Calu3 (cell line): ENCODE results near the gene LPCAT1. TPM values are rescaled to one million over a fixed set of nuclear protein-coding genes. Genes with fewer than 3 reads are reported as not detected.

Source experiments
- BruUV-seq: library from RNA; stranded (reverse); fragments of 400-500 nt; replicated peaks from 2 replicates; lab custom pipeline; 2021; lab: Mats Ljungman, UMichigan
- CTCF ChIA-PET: fragments of 300-600 bp; sonication (Branson Sonifier 250); formaldehyde crosslinking; loops from one replicate; lab custom pipeline; 2022; ENCODE audit warnings: antibody characterized with exemption; lab: Charles Lee
- DNase-seq: peaks from one replicate; pipeline ENCODE4 v3.0.0; 2022
- H3K27ac Mint-ChIP-seq: one replicate; pipeline ENCODE4 v1.8.0; 2022; ENCODE audit warnings: mixed read lengths; ENCODE audit not compliant: unreplicated experiment
- H3K27me3 Mint-ChIP-seq: one replicate; pipeline ENCODE4 v1.8.0; 2022; ENCODE audit warnings: mixed read lengths; ENCODE audit not compliant: unreplicated experiment
- H3K36me3 Mint-ChIP-seq: one replicate; pipeline ENCODE4 v1.8.0; 2022; ENCODE audit warnings: mild to moderate bottlenecking, moderate library complexity, mixed read lengths; ENCODE audit not compliant: insufficient read depth, unreplicated experiment
- H3K4me1 Mint-ChIP-seq: one replicate; pipeline ENCODE4 v1.8.0; 2022; ENCODE audit warnings: mild to moderate bottlenecking, low read depth, mixed read lengths; ENCODE audit not compliant: unreplicated experiment
- H3K4me3 Mint-ChIP-seq: one replicate; pipeline ENCODE4 v1.8.0; 2022; ENCODE audit warnings: mild to moderate bottlenecking, low read depth, moderate library complexity, mixed read lengths; ENCODE audit not compliant: unreplicated experiment
- H3K9me3 Mint-ChIP-seq: one replicate; pipeline ENCODE4 v1.8.0; 2022; ENCODE audit warnings: low read depth, mixed read lengths; ENCODE audit not compliant: unreplicated experiment
- CTCF ChIP-seq: fragments of 200-600 bp; IDR thresholded peaks from one replicate; pipeline ENCODE4 v1.8.0; 2022; ENCODE audit warnings: antibody characterized with exemption; ENCODE audit not compliant: unreplicated experiment
- intact Hi-C: fragments of 100-400 bp; cut with micrococcal nuclease; formaldehyde crosslinking; loops from one replicate; pipeline ENCODE4 v1.10.0; 2022; ENCODE audit not compliant: unreplicated experiment
- total RNA-seq: library from RNA; stranded (reverse); gene quantifications from 2 replicates; pipeline ENCODE4 v1.2.3, GENCODE V29; 2022

The LPCAT1 gene
- total RNA-seq, 1 experiment from 2014 or later, result 42.3 TPM

DNA sequence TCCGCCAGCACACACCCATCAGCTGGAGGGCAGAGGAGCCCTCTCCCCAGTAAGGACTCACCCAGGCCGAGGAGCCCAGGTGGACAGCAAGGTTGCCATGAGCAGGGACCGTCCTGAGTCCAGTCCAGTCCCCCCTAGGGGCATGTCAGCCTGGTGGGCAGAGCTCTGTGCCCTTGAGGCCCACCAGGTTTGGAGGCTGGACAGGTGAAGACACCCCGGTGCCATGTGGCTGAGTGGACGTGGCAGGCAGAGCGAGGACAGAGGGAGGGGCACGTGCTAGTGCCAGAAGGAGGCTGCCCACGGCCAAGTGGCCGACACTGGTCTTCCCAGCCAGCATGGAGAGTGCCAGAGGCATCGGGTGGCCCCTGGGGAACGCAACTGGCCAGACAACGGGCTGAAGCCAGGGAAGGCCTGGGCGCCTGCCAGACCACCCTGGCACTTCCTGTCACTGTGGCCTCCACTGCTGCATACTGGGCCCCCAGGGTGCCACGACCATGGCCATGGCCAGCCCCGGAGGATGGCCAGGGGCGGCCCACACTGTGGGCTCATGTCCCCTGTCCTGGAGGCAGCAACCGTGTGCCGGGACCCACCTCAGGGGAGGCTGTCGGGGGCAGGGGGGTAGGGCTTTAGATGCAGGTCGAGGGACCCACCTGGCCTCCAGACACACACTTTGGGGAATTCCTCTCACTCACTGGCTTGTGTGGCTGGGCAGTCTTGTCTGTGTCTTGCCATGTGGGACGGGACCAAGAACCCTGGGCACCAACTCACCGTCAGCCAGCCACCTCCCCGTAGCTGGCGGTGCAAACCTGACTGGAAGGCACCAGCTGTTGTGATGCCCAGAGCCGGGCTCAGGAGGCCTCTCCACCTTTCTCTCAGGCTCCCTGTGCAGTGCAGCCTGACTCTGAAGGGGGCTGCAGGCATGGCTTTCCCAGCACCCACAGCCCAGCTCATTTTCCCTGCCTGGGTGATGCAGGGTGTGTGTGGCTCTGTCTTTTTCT is 42.3 kb upstream of the LPCAT1 start:
- H3K36me3 Mint-ChIP-seq, result peaks cover 6% of the 10 kb centered on the region
- peaks cover 19% of the 10 kb centered on the region for H3K27me3 Mint-ChIP-seq
- no peak overlapping the region for H3K27ac Mint-ChIP-seq
- no TSS peak for BruUV-seq
- CTCF ChIA-PET, result interaction anchor here (0.7 to 1.3 kb wide), 2 partner anchors 11 to 44 kb away, joined by 3 to 4 read pairs; no protein-coding TSS in a partner anchor
- DNase-seq, result no peak
- no peak overlapping the region for H3K4me3 Mint-ChIP-seq
- intact Hi-C loops, result no loop called here
- H3K4me1 Mint-ChIP-seq, result peaks cover 21% of the 10 kb centered on the region
- no peak for TF ChIP-seq CTCF
- H3K9me3 Mint-ChIP-seq, result no peaks in the 10 kb centered on the region

- Mint-ChIP-seq H3K4me1 (peaks cover 21% of the 10 kb centered on the region), H3K27ac (no peak overlapping the region), H3K36me3 (peaks cover 6% of the 10 kb centered on the region), H3K9me3 (no peaks in the 10 kb centered on the region), H3K4me3 (no peak overlapping the region), H3K27me3 (peaks cover 28% of the 10 kb centered on the region)
- no peak for DNase-seq
- intact Hi-C loops, result no loop called here
- TF ChIP-seq CTCF, result no peak
- no TSS peak for BruUV-seq
- CTCF ChIA-PET, result interaction anchor here (0.7 kb wide), 1 partner anchor 43 kb away, joined by 3 read pairs; no protein-coding TSS in a partner anchor
Measured at GRCh38 chr5:1564824-1565736, 41.3 kb upstream of the LPCAT1 start.

DNA sequence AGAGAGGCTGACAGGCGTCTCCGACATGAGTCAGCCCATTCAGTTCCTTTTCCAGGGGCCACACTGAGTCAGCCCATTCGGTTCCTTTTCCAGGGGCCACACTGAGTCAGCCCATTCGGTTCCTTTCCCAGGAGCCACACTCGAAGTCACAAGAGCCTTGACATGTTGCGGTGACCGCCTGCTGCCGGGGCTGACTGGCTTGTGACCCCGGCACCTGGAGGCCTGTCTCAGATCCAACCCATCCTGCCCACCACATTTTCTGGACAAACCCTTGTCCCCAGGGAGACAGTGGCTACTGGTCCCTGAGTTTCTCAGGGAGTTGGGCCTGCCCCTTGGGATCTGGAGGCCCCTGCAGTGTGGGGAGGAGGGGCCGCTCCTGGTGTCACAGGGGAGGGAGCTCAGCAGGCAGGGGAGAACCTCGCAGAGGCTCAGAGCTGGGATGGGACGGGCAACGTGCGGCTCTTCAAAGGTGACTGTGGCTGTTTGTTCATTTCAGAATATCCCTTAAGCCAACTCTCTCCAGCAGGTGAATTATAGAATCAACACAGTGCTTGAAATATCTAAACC is 40.5 kb upstream of the LPCAT1 start:
- no TSS peak for BruUV-seq
- Mint-ChIP-seq H3K36me3 (peaks cover 6% of the 10 kb centered on the region), H3K4me3 (no peak overlapping the region), H3K9me3 (no peaks in the 10 kb centered on the region), H3K4me1 (peaks cover 21% of the 10 kb centered on the region), H3K27me3 (peaks cover 36% of the 10 kb centered on the region), H3K27ac (no peak overlapping the region)
- intact Hi-C loops, result no loop called here
- no peak for DNase-seq
- CTCF ChIA-PET, result no interaction called here
- TF ChIP-seq CTCF, result no peak

- Mint-ChIP-seq H3K9me3 (no peaks in the 10 kb centered on the region), H3K36me3 (peaks cover 6% of the 10 kb centered on the region), H3K27ac (no peak overlapping the region), H3K4me3 (no peak overlapping the region), H3K27me3 (peaks cover 42% of the 10 kb centered on the region), H3K4me1 (peaks cover 20% of the 10 kb centered on the region)
- BruUV-seq, result no TSS peak
- no peak for TF ChIP-seq CTCF
- CTCF ChIA-PET, result no interaction called here
- DNase-seq, result no peak
- intact Hi-C loops, result no loop called here
Measured at GRCh38 chr5:1563617-1564181, 39.9 kb upstream of the LPCAT1 start.
